Cardiac muscle cell (in vitro differentiated cells and primary cell): ENCODE measurements around the gene TMEM203. TPM values are rescaled to one million over a fixed set of nuclear protein-coding genes. Genes with fewer than 3 reads are reported as not detected.
A peak's percentile ranks its signal among the peaks of the same experiment; 100 is the strongest.

ENCODE experiments used
- DNase-seq, 2 donors: peaks; one replicate each; pipeline versions ENCODE4 v3.0.0 to v3.0.0-alpha.2; 2010 to 2017; ENCODE audit warnings: low read depth in 1 of 2, low spot score in 1 of 2
- H3K27ac ChIP-seq: fragments of 200-600 bp; sonication (generic); 2 replicates; pipeline ENCODE4 v1.5.1; 2016
- H3K27me3 ChIP-seq: fragments of 200-600 bp; sonication (generic); 2 replicates; pipeline ENCODE4 v1.6.0; 2016; ENCODE audit warnings: control low read depth
- H3K36me3 ChIP-seq: fragments of 200-600 bp; sonication (generic); 2 replicates; pipeline ENCODE4 v1.5.1; 2016; ENCODE audit warnings: control low read depth
- H3K4me1 ChIP-seq: fragments of 200-600 bp; sonication (generic); 2 replicates; pipeline ENCODE4 v1.8.1; 2017; ENCODE audit warnings: low read depth, mild to moderate bottlenecking, mixed run types
- H3K4me3 ChIP-seq: fragments of 200-600 bp; sonication (generic); 2 replicates; pipeline ENCODE4 v1.5.1; 2016; ENCODE audit warnings: mild to moderate bottlenecking
- H3K9me3 ChIP-seq: fragments of 200-600 bp; sonication (generic); 2 replicates; pipeline ENCODE4 v1.5.1; 2017; ENCODE audit warnings: low read depth, mild to moderate bottlenecking, control low read depth
- polyA plus RNA-seq: library from polyadenylated mRNA; unstranded; fragments of >200 nt; fragmentation: Nextera tagmentation; extraction: Ambion mirVana; gene quantifications from 2 replicates; pipeline ENCODE4 v1.2.1, GENCODE V29; 2016
- total RNA-seq: library from RNA; depleted of rRNA; stranded (reverse); fragments of >200 nt; gene quantifications from 2 replicates; pipeline ENCODE4 v1.2.3, GENCODE V29; 2016
- TF ChIP-seq, protein P1 (sequence below): IDR thresholded peaks from 2 replicates; pipeline ENCODE4 v1.5.1; 2012; ENCODE audit warnings: low read depth, mild to moderate bottlenecking, low read length

TMEM203 gene
- total RNA-seq: 44.7 and 50.0 TPM in 2 replicates
- 86.6 and 99.2 TPM in 2 replicates for polyA plus RNA-seq

DNA sequence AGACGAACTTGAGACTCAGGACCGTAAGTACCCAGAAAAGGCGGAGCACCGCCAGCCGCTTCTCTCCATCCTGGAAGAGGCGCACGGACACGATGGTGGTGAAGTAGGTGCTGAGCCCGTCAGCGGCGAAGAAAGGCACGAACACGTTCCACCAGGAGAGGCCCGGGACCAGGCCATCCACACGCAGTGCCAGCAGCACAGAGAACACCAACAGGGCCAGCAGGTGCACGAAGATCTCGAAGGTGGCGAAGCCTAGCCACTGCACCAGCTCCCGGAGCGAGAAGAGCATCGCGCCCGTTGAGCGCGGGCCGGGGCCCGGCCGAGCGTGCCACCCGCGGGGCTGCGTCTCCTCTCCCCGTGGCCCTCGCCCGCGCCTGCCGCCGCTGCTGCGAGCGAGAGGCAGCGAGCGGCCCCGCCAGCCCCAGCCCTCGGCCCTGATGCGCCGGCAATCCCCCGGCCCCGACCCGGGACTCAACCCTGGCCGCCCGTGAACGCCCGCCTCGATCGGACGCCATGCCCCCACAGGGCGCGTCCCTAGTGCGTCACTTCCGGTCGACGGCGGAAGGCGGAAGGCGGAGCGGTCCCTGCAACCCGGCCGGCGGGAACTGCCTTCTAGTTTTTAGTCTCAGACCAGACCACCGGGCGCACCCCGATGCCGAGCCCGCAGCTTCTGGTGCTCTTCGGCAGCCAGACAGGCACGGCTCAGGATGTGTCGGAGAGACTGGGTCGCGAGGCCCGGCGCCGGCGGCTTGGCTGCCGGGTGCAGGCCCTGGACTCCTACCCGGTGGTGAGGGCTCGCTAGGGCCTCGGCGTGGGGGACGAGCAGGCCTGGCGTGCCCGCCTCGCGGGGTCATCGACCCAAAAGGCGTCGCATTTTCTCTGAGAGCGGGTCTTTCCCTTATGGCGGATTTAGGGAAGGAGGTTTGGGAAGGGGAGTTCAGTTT is at the start of gene TMEM203, which contains the start of gene NDOR1:
Gene TMEM203 (minus strand): TSS at position 523 of the 944 bp plus-strand sequence. CDS start 234 bp downstream, at position 289.
Gene NDOR1 (plus strand): TSS at position 575 of the 944 bp plus-strand sequence. CDS start 78 bp downstream, at position 653.
- peaks cover 30% of the 10 kb centered on the region for H3K4me1 ChIP-seq
- DNase-seq: peak; percentile 87 to 93
- H3K36me3 ChIP-seq: no peaks in the 10 kb centered on the region
- no peaks in the 10 kb centered on the region for H3K27me3 ChIP-seq
- peak within 1 kb of the TSS; percentile 86 for H3K4me3 ChIP-seq
- H3K9me3 ChIP-seq: no peaks in the 10 kb centered on the region
- H3K27ac ChIP-seq: peak within 1 kb of the TSS; percentile 47
- TF ChIP-seq, protein P1, sequence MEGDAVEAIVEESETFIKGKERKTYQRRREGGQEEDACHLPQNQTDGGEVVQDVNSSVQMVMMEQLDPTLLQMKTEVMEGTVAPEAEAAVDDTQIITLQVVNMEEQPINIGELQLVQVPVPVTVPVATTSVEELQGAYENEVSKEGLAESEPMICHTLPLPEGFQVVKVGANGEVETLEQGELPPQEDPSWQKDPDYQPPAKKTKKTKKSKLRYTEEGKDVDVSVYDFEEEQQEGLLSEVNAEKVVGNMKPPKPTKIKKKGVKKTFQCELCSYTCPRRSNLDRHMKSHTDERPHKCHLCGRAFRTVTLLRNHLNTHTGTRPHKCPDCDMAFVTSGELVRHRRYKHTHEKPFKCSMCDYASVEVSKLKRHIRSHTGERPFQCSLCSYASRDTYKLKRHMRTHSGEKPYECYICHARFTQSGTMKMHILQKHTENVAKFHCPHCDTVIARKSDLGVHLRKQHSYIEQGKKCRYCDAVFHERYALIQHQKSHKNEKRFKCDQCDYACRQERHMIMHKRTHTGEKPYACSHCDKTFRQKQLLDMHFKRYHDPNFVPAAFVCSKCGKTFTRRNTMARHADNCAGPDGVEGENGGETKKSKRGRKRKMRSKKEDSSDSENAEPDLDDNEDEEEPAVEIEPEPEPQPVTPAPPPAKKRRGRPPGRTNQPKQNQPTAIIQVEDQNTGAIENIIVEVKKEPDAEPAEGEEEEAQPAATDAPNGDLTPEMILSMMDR: no peak

- peaks cover 7% of the 10 kb centered on the region for H3K36me3 ChIP-seq
- H3K4me3 ChIP-seq: peak within 1 kb of the TSS; percentile 98
- H3K27me3 ChIP-seq: no peaks in the 10 kb centered on the region
- no peaks in the 10 kb centered on the region for H3K9me3 ChIP-seq
- DNase-seq: peak; percentile 93 to 94
- peak within 1 kb of the TSS; percentile 57 for H3K27ac ChIP-seq
- peaks cover 19% of the 10 kb centered on the region for H3K4me1 ChIP-seq
- TF ChIP-seq, protein P1: no peak
These were observed 49.4 kb upstream of the TMEM203 start, which contains the start of gene NELFB for GRCh38 chr9:137254624-137255447. Gene NELFB, plus strand, starts transcription at chr9:137255327.

- DNase-seq: no peak
- TF ChIP-seq, protein P1: no peak
- peak overlapping the region; percentile 98 for H3K4me3 ChIP-seq
These were observed 48.5 kb upstream of the TMEM203 start for GRCh38 chr9:137253717-137254623.

GRCh38 chr9:137252555-137253506 is 47.4 kb upstream of the TMEM203 start:
- H3K36me3 ChIP-seq: no peaks in the 10 kb centered on the region
- no peak overlapping the region for H3K27ac ChIP-seq
- H3K27me3 ChIP-seq: no peaks in the 10 kb centered on the region
- peak in 1 of 2 donors; percentile 52 for DNase-seq
- no peak overlapping the region for H3K4me3 ChIP-seq
- H3K4me1 ChIP-seq: peaks cover 19% of the 10 kb centered on the region
- TF ChIP-seq, protein P1: no peak
- no peaks in the 10 kb centered on the region for H3K9me3 ChIP-seq

More at GRCh38 chr9:137253717-137254623, 48.5 kb upstream of the TMEM203 start:
- peaks cover 3% of the 10 kb centered on the region for H3K36me3 ChIP-seq
- H3K4me1 ChIP-seq: peaks cover 19% of the 10 kb centered on the region
- H3K27me3 ChIP-seq: no peaks in the 10 kb centered on the region
- no peak overlapping the region for H3K27ac ChIP-seq
- H3K9me3 ChIP-seq: no peaks in the 10 kb centered on the region
